ENCODE data around the gene DSTN. TPM values are rescaled to one million over a fixed set of nuclear protein-coding genes. Genes with fewer than 3 reads are reported as not detected.

Gene DSTN
- polyA plus RNA-seq, 1 donor, result 216 TPM

DNA sequence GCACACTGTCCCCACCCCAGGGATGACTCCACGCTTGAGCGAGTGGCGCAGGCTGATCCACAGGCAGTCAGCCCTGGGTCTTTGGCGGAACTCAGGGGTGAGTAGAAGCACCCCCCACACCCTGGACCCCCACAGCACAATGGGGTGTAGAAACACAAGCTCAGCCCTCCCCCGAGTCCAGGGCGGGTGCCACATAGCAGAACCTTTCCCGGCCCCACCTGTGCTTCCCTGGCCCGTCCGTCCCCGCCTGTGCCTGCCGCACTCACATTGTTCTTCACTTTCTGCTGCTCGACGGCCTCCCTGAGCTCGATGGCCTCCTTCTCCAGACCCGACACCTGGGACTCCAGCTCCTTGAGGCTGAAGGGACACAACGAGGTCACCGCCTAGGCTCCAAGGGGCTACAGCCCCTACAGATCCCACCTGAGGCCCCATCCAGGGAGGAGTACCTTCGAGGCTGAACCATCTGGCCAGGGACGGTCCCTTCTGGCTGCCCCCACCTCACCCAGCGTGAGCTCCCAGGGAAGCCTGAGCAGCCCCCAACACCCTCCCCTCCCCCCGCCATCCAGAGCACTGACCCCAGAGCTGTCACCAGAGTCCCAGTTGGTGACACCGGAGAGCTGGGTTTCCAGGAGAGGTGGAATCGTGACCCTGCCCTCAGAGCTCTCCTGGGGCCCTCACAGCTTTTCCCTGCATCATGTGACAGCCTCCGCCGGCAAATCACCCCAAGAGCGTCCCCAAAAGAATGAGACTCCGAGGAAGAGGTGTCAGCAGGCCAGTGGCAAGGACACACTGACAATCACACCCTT, 55.6 kb downstream of the DSTN start:
- no peak for DNase-seq

GRCh38 chr20:17626217-17627007, 56.5 kb downstream of the DSTN start:
- DNase-seq, result no peak

- DNase-seq, result no peak
These were observed 57.5 kb downstream of the DSTN start for GRCh38 chr20:17627101-17627955.

- DNase-seq, result no peak
These were observed 58.4 kb downstream of the DSTN start for GRCh38 chr20:17628101-17628841.

DNA sequence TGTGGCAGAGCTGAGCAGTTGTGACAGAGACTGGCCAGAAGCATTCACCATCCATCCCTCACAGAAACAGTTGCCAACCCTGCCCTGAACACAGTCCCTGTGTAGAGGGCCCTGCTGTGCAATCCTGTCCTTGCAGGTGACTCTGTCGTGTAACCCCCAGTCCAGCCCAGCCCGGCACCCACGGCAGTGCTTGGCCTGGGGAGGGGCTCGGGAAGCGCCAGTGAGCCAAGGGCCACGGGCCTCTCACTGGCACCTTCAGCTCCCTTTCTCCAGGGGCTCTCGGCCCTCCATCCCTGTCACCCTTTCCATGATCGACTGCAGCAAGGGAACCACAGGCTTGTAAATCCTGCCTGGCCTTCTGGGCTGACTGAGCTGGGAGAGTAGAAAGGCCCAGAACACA, 59.1 kb downstream of the DSTN start:
- no peak for DNase-seq

- no peak for DNase-seq
These were observed 59.8 kb downstream of the DSTN start for GRCh38 chr20:17629678-17630089.

GRCh38 chr20:17630151-17630805, 60.4 kb downstream of the DSTN start:
- no peak for DNase-seq

GRCh38 chr20:17630806-17631195, 60.9 kb downstream of the DSTN start:
- no peak for DNase-seq

DNA sequence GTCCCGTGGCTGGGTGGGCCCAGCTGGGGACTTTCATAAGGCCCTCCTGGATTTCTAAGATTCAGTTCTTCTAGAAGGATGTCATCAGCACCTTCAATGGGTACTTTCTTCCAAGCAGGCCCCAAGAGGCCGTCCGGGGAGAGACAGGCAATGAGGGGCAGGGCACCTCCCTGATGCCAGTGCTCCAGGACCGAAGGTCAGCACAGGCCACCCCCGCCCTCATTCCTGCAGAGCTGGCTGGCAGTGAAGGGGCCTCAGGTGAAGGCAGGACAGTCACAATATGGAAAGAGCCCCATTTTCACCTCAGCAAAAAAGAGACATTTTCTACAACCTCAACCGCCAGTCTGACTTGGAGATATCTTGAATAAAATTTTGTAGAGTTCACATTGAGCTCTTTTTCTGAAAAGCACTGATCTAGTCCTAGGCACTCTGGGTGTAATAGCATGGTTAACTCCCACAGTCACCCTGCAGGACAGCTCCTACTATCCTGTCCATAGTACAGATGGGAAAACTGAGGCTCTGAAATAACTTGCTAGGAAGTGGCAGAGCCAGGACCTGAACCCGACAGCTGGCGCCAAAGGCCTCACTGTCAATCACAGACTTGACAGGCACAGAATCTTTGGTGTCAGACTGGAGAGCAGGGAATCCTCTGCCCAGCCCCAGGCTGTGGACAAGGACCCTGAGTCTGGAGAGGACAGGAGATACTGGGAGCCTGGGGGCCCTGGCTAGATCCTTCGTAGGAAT, 61.9 kb downstream of the DSTN start:
- no peak for DNase-seq

DNA sequence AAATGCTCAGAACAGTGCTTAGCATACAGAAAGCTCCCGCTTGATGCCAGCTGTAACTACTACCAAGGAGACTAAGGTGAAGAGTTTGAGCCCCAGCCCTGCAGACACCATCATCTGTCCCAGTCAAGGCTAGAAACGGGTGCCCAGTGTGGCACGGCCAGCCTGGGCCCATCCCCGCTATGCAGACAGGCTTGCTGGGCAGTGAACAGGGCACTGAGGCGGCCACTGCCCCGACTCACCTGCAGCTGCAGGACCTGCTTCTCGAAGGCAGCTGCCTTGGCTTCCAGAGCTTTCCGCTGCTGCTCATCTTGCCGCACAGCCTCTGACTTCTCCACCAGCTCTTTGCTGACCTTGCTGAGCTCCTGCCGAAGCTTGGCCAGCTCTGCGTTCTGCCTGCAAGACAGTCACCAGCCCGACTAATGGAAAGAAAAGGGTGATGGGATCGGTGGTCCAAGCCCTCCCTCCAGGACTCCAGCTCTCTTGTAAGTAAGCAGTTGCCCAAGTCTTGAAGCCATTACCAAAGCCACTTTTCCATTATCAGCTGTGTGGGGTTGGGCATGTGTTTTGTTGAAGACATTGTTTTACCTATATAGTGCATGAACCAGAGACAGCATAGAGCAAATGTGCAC, 63.5 kb downstream of the DSTN start:
- no peak for DNase-seq

DNA sequence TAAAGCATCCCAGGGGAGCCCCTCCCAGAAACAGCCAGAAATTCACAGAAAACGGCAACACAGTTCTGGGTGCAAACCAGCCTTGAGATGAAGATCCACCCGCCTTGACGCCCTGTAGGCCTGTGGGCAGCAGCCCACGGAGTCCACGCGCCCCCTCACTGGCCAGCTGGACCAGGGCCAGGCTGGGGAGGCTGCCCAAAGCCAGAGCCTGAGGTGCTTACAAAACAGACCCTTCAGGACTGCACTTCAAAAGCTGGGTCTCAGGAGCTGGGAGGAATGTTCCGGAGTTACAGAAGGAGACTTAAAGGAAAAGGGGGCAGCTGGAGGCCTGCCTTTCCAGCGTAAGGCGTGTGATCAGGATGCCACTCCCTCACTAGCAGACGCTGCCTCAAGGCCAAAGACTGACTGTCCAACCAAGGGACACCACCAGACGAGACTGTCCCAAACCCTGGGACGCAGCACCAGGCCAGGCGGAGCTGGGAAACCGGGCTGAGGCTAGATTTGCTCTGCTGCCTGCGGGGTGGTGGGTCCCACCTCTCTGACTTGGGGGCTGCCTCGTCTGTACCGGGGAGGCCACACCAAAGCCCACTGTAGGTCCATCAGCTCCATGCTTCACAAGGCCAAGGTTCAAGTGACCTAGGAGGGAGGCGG, 64.1 kb downstream of the DSTN start:
- no peak for DNase-seq

- DNase-seq, result no peak
These were observed 64.9 kb downstream of the DSTN start for GRCh38 chr20:17634661-17635331.

DNA sequence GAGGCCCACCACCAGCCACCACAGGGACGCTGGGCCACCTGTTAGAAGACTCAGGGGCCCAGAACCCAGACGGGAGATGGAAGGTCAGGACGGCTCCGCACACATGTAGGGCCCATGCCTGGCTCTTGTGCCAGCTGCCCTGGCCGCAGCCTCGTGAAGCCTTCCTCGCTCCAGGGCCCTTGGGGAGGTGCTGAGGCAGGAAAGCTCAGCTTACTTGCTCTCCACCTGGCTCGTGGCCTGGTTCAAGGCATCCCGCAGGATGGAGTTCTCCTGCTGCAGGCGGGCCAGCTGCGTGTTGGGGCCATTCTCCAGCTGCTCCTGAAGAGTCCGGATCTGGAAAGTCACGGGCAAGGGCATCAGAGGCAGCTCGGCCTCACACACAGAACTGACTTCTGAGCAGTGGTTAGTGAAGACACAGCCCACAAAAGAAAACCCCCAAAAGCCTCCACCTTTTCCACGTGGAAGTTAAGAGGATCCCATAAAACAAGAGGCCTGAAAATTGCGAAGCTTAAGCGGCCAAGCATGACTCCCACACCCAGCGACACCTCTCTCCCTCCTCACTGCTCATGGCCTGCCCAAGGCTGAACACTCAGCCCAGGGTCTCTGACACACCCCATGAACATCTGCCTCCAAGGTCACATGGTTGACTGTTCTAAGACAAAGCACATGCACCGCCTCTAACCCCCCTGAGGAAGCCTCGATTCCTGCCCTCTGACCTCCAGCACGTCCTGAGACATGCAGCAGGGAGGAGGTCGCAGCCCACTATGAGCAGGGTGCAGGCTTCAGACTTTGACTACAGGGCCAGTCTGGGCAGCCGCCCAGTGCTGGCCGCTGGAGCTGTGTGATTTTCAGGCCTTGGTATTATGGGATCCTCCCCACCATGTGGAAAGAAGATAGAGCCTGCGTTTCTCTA, 65.7 kb downstream of the DSTN start:
- DNase-seq, result no peak

GRCh38 chr20:17636523-17637412, 66.9 kb downstream of the DSTN start:
- peak; percentile 75 for DNase-seq

DNA sequence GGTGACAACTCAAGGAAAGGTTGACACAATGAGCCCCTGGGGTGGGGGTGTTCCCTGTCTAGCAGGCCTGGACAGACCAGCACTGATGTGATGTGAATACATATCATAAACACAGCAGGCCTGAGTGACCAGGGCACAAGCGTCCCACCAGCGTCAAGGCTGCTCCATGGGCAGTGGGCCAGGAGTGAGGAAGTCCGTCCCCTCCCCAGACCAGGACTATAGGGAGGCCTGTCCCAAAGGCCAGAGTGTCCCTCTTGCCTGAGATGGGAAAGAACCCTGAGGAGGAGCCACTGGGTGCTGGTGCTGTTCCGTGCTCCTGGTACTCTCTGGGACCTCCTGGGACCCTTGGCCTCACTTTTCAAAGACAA, 67.5 kb downstream of the DSTN start:
- no peak for DNase-seq

- DNase-seq, result no peak
These were observed 68.2 kb downstream of the DSTN start for GRCh38 chr20:17637985-17638640.

Data from hindlimb muscle (tissue), 1 donor.